NCI-H2196 treated with DMSO at 0.1 percent for 48 hours (cell line): ENCODE measurements around the gene DNAAF5.
"Not testable (repeated sequence)": the region's sequence is repeated elsewhere in the genome, so short reads cannot be mapped to it uniquely, and the experiment has no call there.

Source experiments
- DNase-seq: peaks from one replicate; lab custom pipeline; 2025; ENCODE audit not compliant: unreplicated experiment; lab: John Stamatoyannopoulos, UW

The DNAAF5 gene

DNA sequence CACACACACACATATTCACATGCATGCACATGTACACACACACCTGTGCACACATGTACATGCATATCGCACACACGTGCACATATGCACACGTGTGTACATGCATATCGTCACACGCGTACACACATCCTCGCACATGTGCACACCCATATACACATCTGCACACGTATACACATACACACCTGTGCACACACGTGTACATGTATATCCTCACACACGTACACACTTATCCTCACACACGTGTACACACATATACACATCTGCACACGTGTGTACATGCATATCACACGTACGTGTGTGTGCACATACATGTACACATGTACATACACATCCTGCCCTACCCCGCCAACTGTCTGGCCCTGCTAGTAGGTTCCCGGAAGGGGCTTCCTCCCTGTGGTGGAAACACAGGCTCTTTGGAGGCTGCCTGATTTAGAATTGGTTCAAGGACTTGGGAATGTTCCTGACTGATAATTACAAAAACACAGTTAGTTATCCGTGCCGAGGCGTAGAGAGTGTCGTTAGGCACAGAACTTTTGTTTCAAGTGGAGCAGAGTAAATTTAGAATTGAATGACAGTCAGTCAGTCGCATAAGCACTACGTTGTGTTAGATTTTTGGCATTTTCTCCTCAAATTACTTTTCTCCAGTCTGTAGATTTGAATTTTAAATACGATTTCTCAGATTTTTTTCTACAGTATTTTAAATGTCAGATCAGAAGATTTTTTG, 19.1 kb downstream of the DNAAF5 start:
- no peak for DNase-seq

DNA sequence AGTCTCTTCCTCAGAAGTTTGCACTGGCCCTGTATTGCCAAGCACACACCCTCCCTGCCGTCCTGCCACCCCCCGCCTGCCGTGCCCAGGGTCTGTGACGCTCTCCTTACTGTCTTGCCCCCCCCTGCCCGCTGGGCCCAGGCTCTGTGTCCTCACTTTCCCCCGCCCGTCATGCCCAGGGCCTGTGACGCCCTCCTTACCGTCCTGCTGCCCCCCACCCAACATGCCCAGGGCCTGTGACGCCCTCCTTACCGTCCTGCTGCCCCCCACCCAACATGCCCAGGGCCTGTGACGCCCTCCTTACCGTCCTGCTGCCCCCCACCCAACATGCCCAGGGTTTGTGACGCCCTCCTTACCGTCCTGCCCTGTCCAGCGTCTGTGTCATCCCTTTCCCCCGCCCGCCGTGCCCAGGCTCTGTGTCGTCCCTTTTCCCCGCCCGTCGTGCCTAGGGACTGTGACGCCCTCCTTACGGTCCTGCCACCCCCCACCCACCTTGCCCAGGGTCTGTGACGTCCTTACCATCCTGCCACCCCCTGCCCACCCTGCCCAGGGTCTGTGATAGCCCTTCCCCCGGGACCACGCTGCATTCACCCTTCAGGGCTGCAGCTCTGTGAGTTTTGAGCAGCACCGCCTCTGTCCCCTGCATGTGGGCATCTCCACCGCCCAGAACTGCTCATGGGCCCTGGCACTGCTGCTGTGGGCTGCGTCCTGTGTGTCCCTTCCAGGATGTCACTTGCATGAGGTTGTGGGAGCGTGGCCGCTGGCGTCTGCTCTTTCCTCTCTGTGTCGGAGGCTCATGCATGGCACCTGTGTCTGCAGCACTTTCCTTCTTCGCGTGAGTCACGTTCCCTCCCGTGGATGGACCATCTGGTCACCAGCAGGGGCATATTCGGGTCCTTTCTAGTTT, 19.9 kb downstream of the DNAAF5 start:
- DNase-seq = no peak

DNA sequence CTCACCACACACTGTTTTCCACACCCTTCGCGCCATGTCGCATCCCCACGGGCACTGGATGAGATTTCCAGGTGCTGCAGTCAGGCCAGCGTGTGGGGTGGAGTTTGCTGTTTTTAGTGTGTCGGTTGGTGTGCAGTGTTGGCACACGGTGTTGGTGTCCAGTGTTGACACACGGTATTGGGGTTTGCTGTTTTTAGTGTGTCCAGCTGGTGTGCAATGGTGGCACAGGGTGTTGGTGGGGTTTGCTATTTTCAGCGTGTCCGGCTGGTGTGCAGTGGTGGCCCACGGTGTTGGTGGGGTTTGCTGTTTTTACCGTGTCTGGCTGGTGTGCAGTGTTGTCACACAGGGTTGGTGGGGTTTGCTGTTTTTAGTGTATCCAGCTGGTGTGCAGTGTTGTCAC, 20.7 kb downstream of the DNAAF5 start:
- no peak for DNase-seq

DNA sequence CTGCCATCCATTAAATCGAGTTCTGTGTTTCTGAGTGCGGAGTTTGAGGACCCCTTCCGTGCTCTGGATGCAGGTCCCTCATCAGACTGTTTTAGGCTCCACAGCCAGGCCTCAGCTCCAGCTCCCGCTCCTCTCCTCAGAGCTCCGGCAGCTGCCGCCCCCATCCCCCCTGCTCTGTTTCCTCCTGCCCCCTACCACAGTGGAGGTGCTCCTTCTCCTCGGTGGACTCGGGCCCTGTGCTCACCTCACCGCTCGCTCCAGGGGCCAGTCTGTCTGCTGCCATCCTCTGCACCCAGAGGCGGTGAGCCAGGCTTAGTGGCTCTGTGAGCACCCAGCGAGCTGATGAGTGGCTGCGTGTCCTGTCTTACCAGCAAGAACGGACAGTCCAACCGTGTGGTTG, 21.9 kb downstream of the DNAAF5 start:
- DNase-seq = no peak

DNA sequence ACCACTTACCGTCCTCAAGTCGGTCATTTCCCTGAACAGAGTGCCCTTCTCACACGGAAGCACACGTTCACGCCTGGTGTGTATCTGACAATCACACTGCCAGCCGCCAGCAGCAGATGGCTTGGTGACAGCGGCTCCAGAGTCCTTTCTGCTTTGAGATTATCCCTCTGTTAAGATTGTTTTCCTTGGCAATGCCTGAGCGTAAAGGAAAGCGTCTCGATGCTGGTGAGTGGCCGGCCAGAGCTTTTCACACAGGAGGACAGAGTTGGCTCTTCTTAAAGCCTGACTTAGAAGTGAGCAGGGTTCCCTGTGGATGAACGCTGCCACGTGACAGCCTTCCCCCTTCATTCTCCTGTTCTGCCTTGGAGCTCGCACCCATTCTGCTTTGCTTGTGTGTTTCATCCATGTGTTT, 22.6 kb downstream of the DNAAF5 start:
- DNase-seq = no peak

DNA sequence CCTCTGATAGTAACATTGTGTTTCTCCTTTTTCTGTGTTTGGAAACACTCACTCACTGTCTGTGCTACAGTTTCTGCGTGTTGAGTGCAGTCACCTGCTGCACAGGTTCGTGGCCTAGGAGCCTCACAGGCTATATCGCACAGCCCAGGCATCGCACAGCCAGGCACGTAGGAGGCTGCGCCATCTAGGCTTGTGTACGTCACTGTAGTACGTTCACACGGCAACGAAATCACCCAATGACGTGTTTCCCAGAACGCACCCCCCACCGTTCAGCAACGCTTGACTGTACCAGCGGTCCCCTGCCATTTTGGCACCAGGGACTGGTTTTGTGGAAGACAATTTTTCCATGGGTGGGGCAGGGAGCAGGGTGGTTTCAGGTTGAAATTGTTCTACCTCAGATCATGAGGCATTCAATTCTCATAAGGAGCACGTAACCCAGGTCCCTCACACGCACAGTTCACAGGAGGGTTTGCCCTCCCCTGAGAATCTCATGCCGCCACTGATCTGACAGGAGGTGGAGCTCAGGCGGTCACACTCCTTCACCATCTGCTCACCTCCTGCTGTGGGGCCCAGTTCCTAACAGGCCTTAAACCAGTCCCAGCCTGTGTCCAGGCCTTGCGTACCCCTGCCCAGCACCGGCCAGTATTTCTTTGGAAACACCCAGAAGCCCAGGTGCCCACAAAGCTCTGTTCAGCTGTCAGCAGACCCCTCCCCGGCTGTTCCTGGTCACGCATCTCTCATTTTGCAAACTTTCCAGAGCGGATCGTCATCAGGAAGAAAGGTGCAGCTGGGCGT, 23.8 kb downstream of the DNAAF5 start:
- DNase-seq = no peak

DNA sequence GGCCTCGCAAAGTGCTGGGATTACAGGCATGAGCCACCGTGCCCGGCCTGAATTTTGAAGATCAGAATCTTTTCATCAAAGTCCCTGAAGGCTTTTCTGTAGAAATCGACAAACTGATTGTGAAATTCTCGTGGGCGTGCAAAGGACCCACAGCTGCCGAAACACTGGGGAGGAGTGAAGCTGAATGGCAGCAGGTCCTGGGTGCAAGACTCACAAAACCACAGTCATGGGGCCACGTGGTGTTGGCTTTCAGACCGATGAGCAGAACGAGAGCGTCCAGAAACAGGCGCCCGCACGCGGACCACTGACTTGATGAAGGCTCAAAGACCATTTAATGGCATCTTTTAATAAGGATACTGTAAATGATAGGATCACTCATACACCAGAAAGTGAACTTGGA, 25.3 kb downstream of the DNAAF5 start:
- no peak for DNase-seq

DNA sequence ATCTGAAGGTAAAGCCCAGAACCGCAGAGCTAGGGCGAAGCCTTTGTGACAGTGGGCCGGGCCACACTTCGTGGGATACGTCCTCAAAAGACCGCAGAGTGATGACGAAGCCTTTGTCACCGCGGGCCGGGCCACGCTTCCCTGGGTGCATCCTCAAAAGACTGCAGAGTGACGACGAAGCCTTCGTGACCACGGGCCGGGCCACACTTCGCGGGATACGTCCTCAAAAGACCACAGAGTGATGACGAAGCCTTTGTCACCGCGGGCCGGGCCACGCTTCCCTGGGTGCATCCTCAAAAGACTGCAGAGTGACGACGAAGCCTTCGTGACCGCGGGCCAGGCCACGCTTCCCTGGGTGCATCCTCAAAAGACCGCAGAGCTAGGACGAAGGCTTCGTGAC, 25.8 kb downstream of the DNAAF5 start:
- not testable (repeated sequence) for DNase-seq

DNA sequence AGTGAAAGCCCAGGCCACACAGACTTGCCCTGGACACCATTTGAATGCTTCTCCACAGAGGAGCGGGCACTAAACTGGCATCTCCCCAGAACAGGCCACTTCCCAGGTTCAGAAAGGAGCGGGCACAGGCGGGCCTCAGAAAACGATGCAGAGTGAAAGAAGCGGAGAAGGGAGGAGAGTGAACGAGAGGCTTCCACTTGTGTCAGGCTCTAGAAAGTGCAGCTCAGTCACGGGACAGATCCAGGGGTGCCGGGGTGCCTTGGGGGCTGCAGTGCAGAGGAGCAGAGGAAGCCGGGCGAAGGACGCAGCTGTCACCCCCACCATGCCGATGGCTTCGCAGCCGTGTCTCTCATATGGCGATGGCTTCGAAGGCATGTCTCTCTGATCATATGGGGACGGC, 26.7 kb downstream of the DNAAF5 start:
- DNase-seq = no peak

DNA sequence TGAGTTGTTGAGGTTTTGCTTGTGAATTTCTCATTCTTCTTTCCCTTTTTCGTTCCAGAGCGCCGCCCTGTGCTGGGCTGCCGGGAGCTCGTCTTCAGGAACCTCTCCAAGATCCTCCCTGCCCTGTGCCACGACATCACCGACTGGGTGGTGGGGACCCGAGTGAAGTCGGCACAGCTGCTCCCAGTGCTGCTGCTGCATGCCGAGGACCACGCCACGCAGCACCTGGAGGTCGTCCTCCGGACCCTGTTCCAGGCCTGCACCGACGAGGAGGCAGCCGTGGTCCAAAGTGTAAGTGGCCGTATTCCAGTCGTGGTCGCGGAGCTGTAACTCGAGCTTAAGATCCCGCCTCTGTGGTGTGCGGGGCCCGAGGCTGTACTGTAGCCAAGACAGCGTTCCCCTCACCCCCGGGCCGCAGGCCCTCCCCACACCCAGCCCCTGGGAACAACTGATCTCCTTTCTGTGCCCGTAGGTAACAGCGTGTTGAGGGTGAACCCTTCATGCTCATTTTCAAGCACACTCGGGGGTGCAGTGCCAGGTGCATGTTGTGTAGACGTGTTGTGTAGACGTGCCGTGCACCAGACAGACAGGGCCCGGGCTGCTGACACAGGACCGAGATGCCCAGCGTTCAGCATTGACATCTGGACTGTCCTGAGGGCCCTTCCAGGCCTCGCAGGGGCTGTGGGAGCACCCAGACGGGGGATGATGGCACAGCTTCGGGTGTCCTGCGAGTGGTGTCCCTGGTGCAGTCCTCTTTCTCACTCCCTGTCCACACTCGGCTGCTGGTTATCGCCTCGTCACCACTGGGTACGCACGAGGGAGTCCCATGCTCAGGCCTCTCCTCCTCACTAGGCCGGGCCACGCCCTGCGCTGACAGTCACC, 28.3 kb downstream of the DNAAF5 start:
- no peak for DNase-seq

DNA sequence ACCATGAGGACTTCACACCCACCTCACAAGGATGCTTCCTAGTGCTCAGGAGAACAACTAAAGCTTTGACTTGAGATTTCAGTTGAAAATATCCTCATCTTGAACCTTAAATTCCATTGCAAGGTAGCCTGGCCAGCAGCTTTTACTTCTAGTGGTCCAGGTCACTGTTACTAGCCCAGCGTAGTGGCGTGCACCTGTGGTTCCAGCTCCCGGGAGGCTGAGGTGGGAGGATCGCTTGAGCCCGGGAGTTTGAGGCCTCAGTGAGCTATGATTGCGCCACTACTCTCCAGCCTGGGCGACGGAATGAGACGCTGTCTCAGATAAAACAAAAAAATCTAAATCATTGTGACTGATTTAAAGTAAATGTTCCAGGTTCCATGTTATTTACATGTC, 28.9 kb downstream of the DNAAF5 start:
- no peak for DNase-seq

DNA sequence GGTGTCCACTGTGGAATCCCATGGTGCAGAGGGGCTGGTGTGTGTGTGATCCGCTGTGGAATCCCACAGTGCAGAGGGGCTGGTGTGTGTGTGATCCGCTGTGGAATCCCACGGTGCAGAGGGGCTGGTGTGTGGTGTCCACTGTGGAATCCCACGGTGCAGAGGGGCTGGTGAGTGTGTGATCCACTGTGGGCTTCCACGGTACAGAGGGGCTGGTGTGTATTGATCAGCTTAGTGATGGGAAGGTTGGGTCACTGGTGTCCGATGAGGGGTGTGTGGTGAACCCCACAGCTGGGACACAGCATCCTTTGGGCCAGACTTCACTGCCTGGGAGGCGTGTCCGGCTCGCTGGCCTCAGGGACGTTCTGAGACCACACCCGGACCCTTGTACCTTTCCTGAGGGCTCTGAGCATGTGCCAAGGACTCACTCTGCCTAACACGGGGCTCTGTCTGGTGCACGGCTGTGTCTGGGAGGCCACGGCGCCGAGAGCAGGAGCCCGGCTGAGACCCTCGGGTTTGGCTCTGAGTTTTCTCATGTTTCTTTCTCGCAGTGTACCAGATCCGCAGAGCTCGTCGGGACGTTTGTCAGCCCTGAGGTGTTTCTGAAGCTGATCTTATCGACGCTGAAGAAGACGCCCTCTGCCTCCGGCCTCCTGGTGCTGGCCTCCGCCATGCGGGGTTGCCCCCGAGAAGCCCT, 29.9 kb downstream of the DNAAF5 start:
- DNase-seq = no peak

DNA sequence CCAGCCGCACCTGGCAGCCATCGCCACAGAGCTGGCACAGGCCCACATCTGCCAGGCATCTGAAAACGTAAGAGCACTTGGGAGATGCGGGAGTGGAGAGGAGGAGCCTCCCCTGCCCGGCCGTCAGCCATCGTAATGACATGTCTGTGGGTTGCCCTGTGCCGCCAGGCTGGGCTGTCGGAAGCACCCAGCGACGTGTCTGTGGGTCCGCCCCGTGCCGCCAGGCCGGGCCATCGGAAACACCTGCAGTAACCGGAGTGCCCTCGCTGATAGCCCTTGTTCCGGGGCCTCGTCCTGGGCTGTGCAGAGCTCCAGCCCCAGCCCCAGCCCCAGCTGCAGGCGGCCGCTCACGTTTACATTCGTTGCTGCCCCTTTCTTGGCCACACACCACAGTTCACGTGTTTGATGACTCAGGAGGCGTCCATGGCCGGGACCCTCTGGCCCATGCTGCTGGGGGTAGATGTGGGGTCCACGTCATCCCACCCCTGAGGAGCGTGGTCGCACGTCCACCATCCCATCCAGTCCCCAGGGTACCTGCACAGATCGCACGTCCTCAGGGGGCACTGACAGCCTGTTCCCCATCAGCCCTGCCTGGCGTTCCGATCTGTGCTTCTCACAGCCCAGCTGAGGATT, 30.5 kb downstream of the DNAAF5 start:
- DNase-seq = no peak

DNA sequence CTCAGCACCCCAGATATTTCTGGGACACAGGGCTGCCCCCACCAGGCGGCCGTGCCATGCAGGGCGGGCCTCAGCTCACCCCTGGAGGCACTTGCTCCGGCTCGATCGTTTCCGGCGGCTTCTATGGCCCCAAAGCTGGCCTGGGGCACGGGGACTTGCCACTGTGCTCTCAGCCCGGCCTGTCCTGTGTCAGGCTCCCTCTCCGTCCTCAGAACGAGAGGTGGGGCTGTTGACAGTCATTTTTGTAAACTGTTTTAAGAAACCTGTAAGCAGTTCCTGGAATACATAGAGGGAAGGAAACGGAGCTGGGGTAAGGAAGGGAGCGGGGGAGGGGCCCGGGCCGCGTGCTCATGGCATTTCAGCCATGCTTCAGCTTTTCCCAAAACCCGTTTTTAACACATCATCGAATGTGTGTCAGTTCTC, 31.3 kb downstream of the DNAAF5 start:
- DNase-seq = no peak

DNA sequence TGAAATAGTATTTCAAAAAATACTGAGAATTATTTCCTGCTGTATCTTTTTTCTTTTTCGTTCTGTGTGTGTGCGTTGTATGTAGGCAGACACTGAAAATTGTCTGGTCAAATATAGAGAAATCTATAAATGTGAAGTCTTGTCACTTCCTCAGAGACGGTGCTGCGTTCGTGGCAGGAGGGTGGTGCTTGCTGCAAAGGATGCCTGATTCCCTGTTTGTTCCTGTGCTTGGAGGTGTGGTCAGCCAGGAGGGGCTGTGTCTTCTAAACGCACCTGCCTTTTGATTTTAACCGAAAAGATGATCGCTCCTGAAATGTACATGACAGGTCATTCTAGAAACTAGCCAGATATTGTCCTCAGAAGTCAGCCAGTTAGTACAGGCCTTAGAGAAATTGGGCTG, 33.1 kb downstream of the DNAAF5 start:
- DNase-seq = no peak

DNA sequence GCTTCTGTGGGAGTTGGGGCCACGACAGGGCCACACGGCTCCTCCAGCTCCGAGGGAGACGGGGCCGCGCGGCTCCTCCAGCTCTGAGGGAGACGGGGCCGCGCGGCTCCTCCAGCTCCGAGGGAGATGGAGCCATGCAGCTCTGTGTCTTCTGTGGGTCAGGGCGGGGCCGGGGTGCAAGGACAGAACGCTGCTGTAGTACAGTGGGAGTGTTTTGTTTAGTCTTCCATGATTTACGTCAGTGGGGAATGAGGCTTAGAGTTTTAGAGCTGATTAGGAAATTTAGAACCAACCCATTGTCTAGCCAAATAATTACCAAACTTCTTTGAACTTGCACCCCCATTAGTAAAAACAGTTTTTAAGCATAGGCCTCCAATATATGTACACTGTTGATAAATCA, 33.5 kb downstream of the DNAAF5 start:
- no peak for DNase-seq

DNA sequence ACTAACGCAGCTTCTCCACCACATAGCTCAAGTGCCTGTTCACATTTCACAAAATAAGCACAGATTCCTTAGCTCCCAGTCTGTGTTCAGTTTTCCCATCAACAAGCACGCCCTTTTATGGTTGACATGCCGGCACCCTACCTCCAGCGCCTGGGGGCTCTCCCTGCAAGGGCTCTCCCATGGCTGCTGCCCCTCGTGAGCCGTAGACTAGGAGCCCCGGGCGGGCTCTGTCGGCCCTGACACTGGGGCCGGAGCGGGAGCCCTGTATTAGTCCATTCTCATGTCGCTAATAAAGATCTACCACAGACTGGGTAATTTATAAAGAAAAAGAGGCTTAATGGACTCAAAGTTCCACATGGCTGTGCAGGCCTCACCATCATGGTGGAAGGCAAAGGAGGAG, 34.6 kb downstream of the DNAAF5 start:
- DNase-seq = no peak

DNA sequence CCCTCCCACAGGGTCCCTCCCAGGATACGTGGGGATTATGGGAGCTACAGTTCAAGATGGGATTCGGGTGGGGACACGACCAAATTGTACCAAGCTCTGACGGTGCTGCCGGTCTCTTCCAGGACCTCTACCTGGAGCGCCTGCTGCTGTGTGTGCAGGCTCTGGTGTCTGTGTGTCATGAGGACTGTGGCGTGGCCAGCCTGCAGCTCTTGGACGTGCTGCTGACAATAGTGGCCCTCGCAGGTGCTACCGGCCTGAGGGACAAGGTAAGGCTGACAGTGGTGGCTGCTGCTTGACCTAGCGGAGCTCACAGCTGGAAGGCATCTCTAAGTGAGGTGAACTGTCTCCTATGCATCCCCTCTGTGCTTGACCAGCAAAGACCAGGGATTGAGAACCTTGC, 35.1 kb downstream of the DNAAF5 start:
- no peak for DNase-seq

DNA sequence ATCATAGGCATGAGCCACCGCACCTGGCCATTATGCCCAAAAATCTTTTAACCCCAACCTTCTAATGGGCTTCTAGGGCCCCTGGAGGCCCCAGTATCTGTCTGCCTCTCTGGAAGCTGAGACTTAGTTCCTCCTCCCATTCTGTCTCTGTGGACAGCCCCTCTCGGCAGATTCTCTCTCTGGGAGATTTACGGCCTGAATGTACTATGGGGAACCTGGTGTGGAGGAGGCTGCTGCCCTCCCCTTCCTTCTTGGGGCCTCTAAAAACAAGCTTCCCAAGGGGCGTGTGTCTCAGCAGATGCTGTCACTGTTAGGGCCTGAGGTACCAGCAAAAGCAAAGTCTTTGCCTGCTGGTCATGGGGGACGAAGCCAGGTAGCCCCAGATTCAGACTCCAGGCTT, 36.4 kb downstream of the DNAAF5 start:
- DNase-seq = no peak

DNA sequence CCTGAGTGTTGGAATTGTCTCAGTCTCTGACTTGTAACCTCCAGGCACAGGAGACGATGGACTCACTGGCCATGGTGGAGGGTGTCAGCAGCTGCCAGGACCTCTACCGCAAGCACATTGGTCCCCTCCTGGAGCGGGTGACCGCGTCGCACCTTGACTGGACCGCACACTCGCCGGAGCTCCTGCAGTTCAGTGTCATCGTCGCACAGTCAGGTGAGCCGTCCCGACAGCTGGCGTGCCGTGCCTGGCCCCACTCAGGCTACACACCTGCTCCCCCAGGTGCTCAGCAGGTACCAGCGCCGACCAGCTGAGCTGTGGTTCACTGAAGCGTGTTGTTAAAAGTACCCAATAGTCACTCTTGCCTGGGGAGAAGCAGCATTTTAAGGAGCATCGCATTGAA, 37.3 kb downstream of the DNAAF5 start:
- DNase-seq = no peak
